Keratinocyte (primary cell): Measurements from ENCODE around the gene IRF9.

ENCODE experiments used
- EZH2 ChIP-seq: IDR thresholded peaks from one replicate; pipeline ENCODE4 v1.6.1; 2012; ENCODE audit warnings: inconsistent platforms, mild to moderate bottlenecking, low read length, moderate library complexity
- TF ChIP-seq, protein P1 (sequence below), 3 experiments: IDR thresholded peaks in 1 of 3; conservative IDR thresholded peaks in 1 of 3; optimal IDR thresholded peaks in 1 of 3; 2 replicates in 2 of 3; 3 replicates in 1 of 3; pipeline versions ENCODE3 to v1.5.1; 2011; ENCODE audit warnings: low read length in 3 of 3, mild to moderate bottlenecking in 3 of 3, moderate library complexity in 2 of 3, control low read depth in 1 of 3, inconsistent platforms in 1 of 3; ENCODE audit not compliant: insufficient read depth in 2 of 3; ENCODE audit errors: extremely low read depth in 1 of 3

DNA sequence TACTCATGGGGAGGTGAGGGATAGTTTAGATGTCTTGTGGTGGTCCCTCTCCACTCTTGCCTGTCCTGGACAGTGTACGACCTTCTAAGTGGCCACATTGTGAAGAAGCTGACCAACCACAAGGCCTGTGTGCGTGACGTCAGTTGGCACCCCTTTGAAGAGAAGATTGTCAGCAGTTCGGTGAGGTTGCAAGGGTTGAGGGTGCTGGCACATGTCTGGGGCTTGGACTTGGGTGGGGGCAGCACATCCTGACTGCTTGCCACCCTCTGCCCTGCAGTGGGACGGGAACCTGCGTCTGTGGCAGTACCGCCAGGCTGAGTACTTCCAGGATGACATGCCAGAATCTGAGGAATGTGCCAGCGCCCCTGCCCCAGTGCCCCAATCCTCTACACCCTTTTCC is 38.2 kb upstream of the IRF9 start:
- TF ChIP-seq, protein P1, sequence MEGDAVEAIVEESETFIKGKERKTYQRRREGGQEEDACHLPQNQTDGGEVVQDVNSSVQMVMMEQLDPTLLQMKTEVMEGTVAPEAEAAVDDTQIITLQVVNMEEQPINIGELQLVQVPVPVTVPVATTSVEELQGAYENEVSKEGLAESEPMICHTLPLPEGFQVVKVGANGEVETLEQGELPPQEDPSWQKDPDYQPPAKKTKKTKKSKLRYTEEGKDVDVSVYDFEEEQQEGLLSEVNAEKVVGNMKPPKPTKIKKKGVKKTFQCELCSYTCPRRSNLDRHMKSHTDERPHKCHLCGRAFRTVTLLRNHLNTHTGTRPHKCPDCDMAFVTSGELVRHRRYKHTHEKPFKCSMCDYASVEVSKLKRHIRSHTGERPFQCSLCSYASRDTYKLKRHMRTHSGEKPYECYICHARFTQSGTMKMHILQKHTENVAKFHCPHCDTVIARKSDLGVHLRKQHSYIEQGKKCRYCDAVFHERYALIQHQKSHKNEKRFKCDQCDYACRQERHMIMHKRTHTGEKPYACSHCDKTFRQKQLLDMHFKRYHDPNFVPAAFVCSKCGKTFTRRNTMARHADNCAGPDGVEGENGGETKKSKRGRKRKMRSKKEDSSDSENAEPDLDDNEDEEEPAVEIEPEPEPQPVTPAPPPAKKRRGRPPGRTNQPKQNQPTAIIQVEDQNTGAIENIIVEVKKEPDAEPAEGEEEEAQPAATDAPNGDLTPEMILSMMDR (optimal IDR thresholded peaks at IDR 0.05 in 1 of 3, IDR thresholded peaks at IDR 0.05 in 1 of 3, conservative IDR thresholded peaks at IDR 0.05 in 1 of 3; ENCODE audit: extremely low read depth in 1 of 3, insufficient read depth in 2 of 3, low read length in 3 of 3) = no peak
- TF ChIP-seq EZH2 = no peak
